Duodenal mucosa (tissue), 2 donors: ENCODE data around the gene G2E3.
"Not testable (repeated sequence)": the region's sequence is repeated elsewhere in the genome, so short reads cannot be mapped to it uniquely, and the experiment has no call there.

Experiments
- H3K27ac ChIP-seq: one replicate; pipeline ENCODE4 v1.7.0; 2013; ENCODE audit warnings: low read depth, low read length
- H3K27me3 ChIP-seq, 2 donors: one replicate each; pipeline ENCODE4 v1.7.0; 2013; ENCODE audit warnings: low read length in 2 of 2, control low read depth in 1 of 2; ENCODE audit not compliant: insufficient read depth in 2 of 2, control insufficient read depth in 1 of 2
- H3K36me3 ChIP-seq, 2 donors: one replicate each; pipeline ENCODE4 v1.7.0; 2013; ENCODE audit warnings: low read length in 2 of 2, control low read depth in 1 of 2; ENCODE audit not compliant: insufficient read depth in 2 of 2, control insufficient read depth in 1 of 2
- H3K4me1 ChIP-seq, 2 donors: one replicate each; pipeline ENCODE4 v1.7.0; 2013; ENCODE audit warnings: low read length in 2 of 2, control low read depth in 1 of 2; ENCODE audit not compliant: insufficient read depth in 2 of 2, control insufficient read depth in 1 of 2
- H3K4me3 ChIP-seq, 2 donors: one replicate each; pipeline ENCODE4 v1.7.0; 2013; ENCODE audit warnings: low read length in 2 of 2, low read depth in 1 of 2
- H3K9ac ChIP-seq, 2 donors: one replicate each; pipeline ENCODE4 v1.7.0; 2013; ENCODE audit warnings: low read length in 2 of 2, low read depth in 1 of 2
- H3K9me3 ChIP-seq, 2 donors: one replicate each; pipeline ENCODE4 v1.7.0; 2013; ENCODE audit warnings: low read length in 2 of 2, control low read depth in 1 of 2; ENCODE audit not compliant: control insufficient read depth in 1 of 2

Gene G2E3

GRCh38 chr14:30574777-30575176, 15.8 kb downstream of the G2E3 start:
- not testable (repeated sequence) for H3K27ac ChIP-seq, H3K4me3 ChIP-seq, H3K4me1 ChIP-seq, H3K9me3 ChIP-seq, H3K27me3 ChIP-seq, H3K9ac ChIP-seq, H3K36me3 ChIP-seq

GRCh38 chr14:30576333-30576732, 17.4 kb downstream of the G2E3 start:
- not testable (repeated sequence) for H3K4me1 ChIP-seq, H3K27me3 ChIP-seq, H3K4me3 ChIP-seq, H3K36me3 ChIP-seq, H3K27ac ChIP-seq, H3K9ac ChIP-seq, H3K9me3 ChIP-seq

GRCh38 chr14:30580616-30581282, 21.8 kb downstream of the G2E3 start:
- Histone ChIP-seq H3K4me3 (no peak overlapping the region), H3K27ac (no peak overlapping the region), H3K4me1 (peaks cover 0 to 6% of the 10 kb centered on the region in 2 donors), H3K27me3 (no peaks in the 10 kb centered on the region), H3K36me3 (no peaks in the 10 kb centered on the region), H3K9me3 (peaks cover 0 to 3% of the 10 kb centered on the region in 2 donors), H3K9ac (no peak overlapping the region)

GRCh38 chr14:30581283-30581625, 22.3 kb downstream of the G2E3 start:
- Histone ChIP-seq H3K9me3 (peaks cover 0 to 3% of the 10 kb centered on the region in 2 donors), H3K9ac (no peak overlapping the region), H3K4me1 (peaks cover 0 to 6% of the 10 kb centered on the region in 2 donors), H3K4me3 (no peak overlapping the region), H3K36me3 (no peaks in the 10 kb centered on the region), H3K27me3 (no peaks in the 10 kb centered on the region), H3K27ac (no peak overlapping the region)

GRCh38 chr14:30582376-30582775, 23.4 kb downstream of the G2E3 start:
- H3K4me3 ChIP-seq: no peak overlapping the region
- H3K9me3 ChIP-seq: peaks cover 0 to 3% of the 10 kb centered on the region in 2 donors
- H3K9ac ChIP-seq: no peak overlapping the region
- no peak overlapping the region for H3K27ac ChIP-seq
- H3K27me3 ChIP-seq: no peaks in the 10 kb centered on the region
- H3K4me1 ChIP-seq: peaks cover 0 to 3% of the 10 kb centered on the region in 2 donors
- H3K36me3 ChIP-seq: peaks cover 0 to 3% of the 10 kb centered on the region in 2 donors

- Histone ChIP-seq H3K27ac (no peak overlapping the region), H3K9ac (no peak overlapping the region), H3K4me3 (no peak overlapping the region), H3K9me3 (peaks cover 0 to 3% of the 10 kb centered on the region in 2 donors), H3K27me3 (no peaks in the 10 kb centered on the region), H3K36me3 (peaks cover 0 to 7% of the 10 kb centered on the region in 2 donors), H3K4me1 (no peaks in the 10 kb centered on the region)
Observed at GRCh38 chr14:30584058-30584630, 25.2 kb downstream of the G2E3 start.

GRCh38 chr14:30585204-30585603, 26.2 kb downstream of the G2E3 start:
- peaks cover 0 to 3% of the 10 kb centered on the region in 2 donors for H3K9me3 ChIP-seq
- no peaks in the 10 kb centered on the region for H3K27me3 ChIP-seq
- H3K36me3 ChIP-seq: peaks cover 0 to 7% of the 10 kb centered on the region in 2 donors
- no peak overlapping the region for H3K4me3 ChIP-seq
- no peak overlapping the region for H3K27ac ChIP-seq
- H3K9ac ChIP-seq: no peak overlapping the region
- H3K4me1 ChIP-seq: no peaks in the 10 kb centered on the region

GRCh38 chr14:30587141-30587540, 28.2 kb downstream of the G2E3 start:
- no peak overlapping the region for H3K9ac ChIP-seq
- no peaks in the 10 kb centered on the region for H3K27me3 ChIP-seq
- H3K9me3 ChIP-seq: peaks cover 0 to 3% of the 10 kb centered on the region in 2 donors
- no peak overlapping the region for H3K27ac ChIP-seq
- H3K4me3 ChIP-seq: no peak overlapping the region
- peaks cover 0 to 7% of the 10 kb centered on the region in 2 donors for H3K36me3 ChIP-seq
- no peaks in the 10 kb centered on the region for H3K4me1 ChIP-seq

GRCh38 chr14:30588873-30589272, 29.9 kb downstream of the G2E3 start:
- Histone ChIP-seq H3K27me3 (no peaks in the 10 kb centered on the region), H3K4me1 (no peaks in the 10 kb centered on the region), H3K9me3 (peaks cover 0 to 3% of the 10 kb centered on the region in 2 donors), H3K4me3 (no peak overlapping the region), H3K9ac (no peak overlapping the region), H3K27ac (no peak overlapping the region), H3K36me3 (peaks cover 0 to 11% of the 10 kb centered on the region in 2 donors)

- peaks cover 12 to 37% of the 10 kb centered on the region in 2 donors for H3K36me3 ChIP-seq
- no peak overlapping the region for H3K4me3 ChIP-seq
- H3K9ac ChIP-seq: no peak overlapping the region
- H3K9me3 ChIP-seq: no peaks in the 10 kb centered on the region
- no peak overlapping the region for H3K27ac ChIP-seq
- H3K27me3 ChIP-seq: no peaks in the 10 kb centered on the region
- H3K4me1 ChIP-seq: peaks cover 0 to 14% of the 10 kb centered on the region in 2 donors
Observed at GRCh38 chr14:30596935-30597334, 38.0 kb downstream of the G2E3 start.
